Type B pancreatic cell (in vitro differentiated cells): ENCODE results near the gene SIGLEC14. TPM values are rescaled to one million over a fixed set of nuclear protein-coding genes. Genes with fewer than 3 reads are reported as not detected.

Experiments
- DNase-seq: peaks from one replicate; pipeline ENCODE4 v3.0.0; 2021; ENCODE audit warnings: mixed read lengths; ENCODE audit not compliant: unreplicated experiment; ENCODE audit errors: extremely low spot score
- H3K27ac Mint-ChIP-seq: 2 replicates; pipeline ENCODE4 v1.8.0; 2021; ENCODE audit warnings: mild to moderate bottlenecking, mixed read lengths
- H3K27me3 Mint-ChIP-seq: 2 replicates; pipeline ENCODE4 v1.8.0; 2021; ENCODE audit warnings: mixed read lengths
- H3K36me3 Mint-ChIP-seq: 2 replicates; pipeline ENCODE4 v1.8.0; 2021; ENCODE audit warnings: mixed read lengths
- H3K4me1 Mint-ChIP-seq: one replicate; pipeline ENCODE4 v1.8.0; 2021; ENCODE audit warnings: mixed read lengths; ENCODE audit not compliant: unreplicated experiment
- H3K4me3 Mint-ChIP-seq: 2 replicates; pipeline ENCODE4 v1.8.0; 2021; ENCODE audit warnings: mild to moderate bottlenecking, mixed read lengths
- H3K9me3 Mint-ChIP-seq: 2 replicates; pipeline ENCODE4 v1.8.0; 2021; ENCODE audit warnings: mixed read lengths
- CTCF ChIP-seq: fragments of 200-600 bp; sonication (generic); conservative IDR thresholded peaks from 2 replicates; pipeline ENCODE4 v1.5.0; 2021; ENCODE audit warnings: antibody characterized with exemption, mild to moderate bottlenecking
- microRNA-seq: library from miRNA; unstranded; fragments of <30 nt; microRNA quantifications from one replicate; pipeline ENCODE4, GENCODE V29; 2020
- total RNA-seq: library from RNA; stranded (reverse); gene quantifications from 2 replicates; pipeline ENCODE4 v1.2.1, GENCODE V29; 2021; ENCODE audit warnings: low replicate concordance

SIGLEC14 gene
- total RNA-seq, 1 donor from 2014 or later, result not detected

DNA sequence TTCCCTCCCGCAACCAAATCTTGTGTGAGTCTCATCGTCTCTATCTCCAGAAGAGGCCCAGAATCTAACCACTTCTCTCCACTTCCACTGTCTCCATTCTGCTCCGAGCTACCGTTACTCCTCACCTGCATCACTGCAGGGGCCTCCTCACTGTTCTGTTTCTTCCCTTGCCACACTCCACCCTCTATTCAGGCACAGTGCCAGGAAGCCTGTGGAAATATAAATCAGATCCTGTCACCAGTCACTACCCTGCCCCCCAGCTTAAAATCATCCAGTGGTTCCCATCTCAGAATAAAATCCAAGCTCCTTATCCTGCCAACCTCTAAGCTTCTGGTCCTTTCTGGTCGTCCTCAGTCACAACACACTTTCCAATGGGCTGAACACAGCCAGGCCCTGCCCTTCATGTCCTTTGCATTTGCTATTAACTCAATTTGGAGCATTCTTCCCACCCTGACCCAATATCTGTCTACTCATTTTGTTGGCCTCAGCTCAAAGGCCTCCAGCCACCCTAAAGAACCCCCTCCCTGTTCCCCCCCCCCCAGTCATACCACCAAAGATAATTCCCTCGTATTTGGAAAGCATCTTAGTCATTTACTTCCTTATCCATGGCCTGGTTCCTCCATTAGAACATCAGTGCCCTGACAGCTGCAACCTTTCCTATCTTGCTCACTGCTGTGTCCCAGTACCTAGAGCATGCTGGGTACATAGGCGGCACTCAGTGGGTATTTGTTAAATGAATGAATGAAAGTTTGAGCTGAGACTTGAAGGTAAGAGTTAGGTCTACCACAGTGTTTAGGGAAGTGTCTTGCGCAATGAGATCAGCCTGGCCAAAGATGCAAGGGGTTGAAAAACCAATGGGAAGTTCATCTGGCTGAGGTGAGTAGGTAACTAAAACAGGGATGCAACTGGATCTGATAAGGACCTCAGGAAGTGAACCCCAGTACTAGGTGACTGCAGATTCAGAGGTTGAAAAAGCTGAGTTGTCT, 51.1 kb downstream of the SIGLEC14 start:
- peak overlapping the region; percentile 93 for H3K4me3 Mint-ChIP-seq

DNA sequence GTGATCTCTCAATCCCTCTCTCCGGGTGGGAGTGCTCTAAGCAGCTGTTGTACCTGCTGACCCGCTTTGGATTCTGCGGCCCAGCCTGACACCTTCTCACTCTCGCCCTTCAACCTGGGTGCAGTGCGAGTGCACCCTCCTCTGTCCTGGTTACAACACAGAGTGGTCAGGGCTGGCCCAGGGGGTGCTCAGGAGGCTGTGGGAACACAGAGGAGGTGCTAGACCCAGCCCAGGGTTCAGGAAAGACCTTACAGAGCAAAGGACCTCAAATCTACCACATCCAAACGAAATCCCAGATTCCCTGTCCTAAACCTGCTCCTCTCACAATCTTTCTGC, 51.9 kb downstream of the SIGLEC14 start:
- Mint-ChIP-seq H3K36me3 (no peaks in the 10 kb centered on the region), H3K4me1 (peaks cover 10% of the 10 kb centered on the region), H3K27me3 (no peaks in the 10 kb centered on the region), H3K4me3 (peak overlapping the region; percentile 93), H3K9me3 (no peaks in the 10 kb centered on the region), H3K27ac (peak overlapping the region; percentile 82)
- no peak for TF ChIP-seq CTCF
- no peak for DNase-seq

More for the DNA sequence above, 51.1 kb downstream of the SIGLEC14 start:
- TF ChIP-seq CTCF, result no peak
- no peak for DNase-seq
- Mint-ChIP-seq H3K36me3 (no peaks in the 10 kb centered on the region), H3K9me3 (no peaks in the 10 kb centered on the region), H3K27me3 (peaks cover 2% of the 10 kb centered on the region), H3K4me1 (peaks cover 10% of the 10 kb centered on the region), H3K27ac (no peak overlapping the region)

DNA sequence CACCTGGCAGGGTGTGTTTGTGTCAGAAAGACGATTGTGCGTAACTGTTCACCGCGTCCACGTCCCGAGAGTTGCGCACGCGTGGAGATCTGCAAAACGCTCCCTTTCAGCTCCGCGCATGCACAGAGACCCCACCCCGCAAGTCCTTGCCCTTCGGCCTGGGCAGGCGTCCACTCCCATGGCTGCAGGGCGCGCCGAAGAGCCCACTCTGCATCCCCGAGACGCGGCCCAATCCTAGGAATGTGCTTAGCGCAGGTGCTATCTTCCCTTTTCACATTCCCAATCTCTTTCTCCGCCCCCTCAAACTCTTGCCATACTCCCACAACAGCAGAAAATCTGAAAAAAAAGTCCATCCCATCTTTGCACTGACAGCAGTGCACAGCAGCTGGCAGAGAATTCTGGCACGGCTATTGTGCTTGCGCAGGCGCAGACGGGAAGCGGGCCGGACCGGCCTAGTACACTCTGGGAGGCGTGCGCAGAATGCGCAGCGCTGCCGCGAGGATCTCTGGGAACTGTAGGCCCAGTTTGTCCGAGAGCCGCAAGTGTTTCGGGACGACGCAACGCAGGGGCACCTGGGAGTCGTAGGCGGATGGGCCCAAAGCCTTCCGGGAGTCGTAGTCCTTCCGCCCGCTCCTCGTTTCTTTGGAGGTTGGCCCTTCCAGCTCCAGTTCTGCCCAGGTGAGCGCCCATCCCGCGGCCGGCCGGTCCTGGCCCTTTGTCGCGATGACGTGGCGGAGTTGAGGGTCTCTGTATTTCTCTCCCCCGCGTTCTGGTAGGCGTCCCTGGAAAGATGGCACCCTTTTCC, 52.5 kb downstream of the SIGLEC14 start:
- H3K4me3 Mint-ChIP-seq, result peak overlapping the region; percentile 93
- H3K4me1 Mint-ChIP-seq, result peaks cover 10% of the 10 kb centered on the region
- no peaks in the 10 kb centered on the region for H3K9me3 Mint-ChIP-seq
- TF ChIP-seq CTCF, result no peak
- peak; percentile 98 for DNase-seq
- no peaks in the 10 kb centered on the region for H3K27me3 Mint-ChIP-seq
- H3K27ac Mint-ChIP-seq, result peak overlapping the region; percentile 82
- peaks cover 5% of the 10 kb centered on the region for H3K36me3 Mint-ChIP-seq

GRCh38 chr19:51593138-51593890, 53.3 kb downstream of the SIGLEC14 start:
- no peak for TF ChIP-seq CTCF
- Mint-ChIP-seq H3K4me1 (peaks cover 10% of the 10 kb centered on the region), H3K27me3 (no peaks in the 10 kb centered on the region), H3K9me3 (no peaks in the 10 kb centered on the region), H3K27ac (peak overlapping the region; percentile 82), H3K4me3 (peak overlapping the region; percentile 93), H3K36me3 (peaks cover 10% of the 10 kb centered on the region)
- no peak for DNase-seq

Small RNA genes lying within 50 kb of the gene (microRNA-seq; reads per million reads assigned to microRNA genes)
- gene MIR125A (5,137 reads per million, percentile 92 among the genes with 10 or more reads in this experiment), gene MIR99B (22,323 reads per million, percentile 98 among the genes with 10 or more reads in this experiment), gene MIRLET7E (7,917 reads per million, percentile 94 among the genes with 10 or more reads in this experiment)

Other genes with a start within 250 kb of the SIGLEC14 start
- gene SIGLEC10, start 229.2 kb downstream of the SIGLEC14 start, total RNA-seq, result not detected in 2 replicates
- not detected in 2 replicates for gene SIGLEC8, start 188.4 kb downstream of the SIGLEC14 start, total RNA-seq
- gene CEACAM18, start 168.3 kb downstream of the SIGLEC14 start, total RNA-seq, result 0.19 TPM in 1 of 2 replicates, not detected in the other
- gene SIGLEC12, start 145.0 kb downstream of the SIGLEC14 start, total RNA-seq, result not detected in 2 replicates
- not detected in 2 replicates for gene SIGLEC6, start 115.2 kb downstream of the SIGLEC14 start, total RNA-seq
- gene ZNF175, start 75.5 kb downstream of the SIGLEC14 start, total RNA-seq, result 7.9 and 14.0 TPM in 2 replicates
- not detected in 2 replicates for gene SIGLEC5, start 16.4 kb downstream of the SIGLEC14 start, total RNA-seq
- gene SPACA6, start 46.5 kb upstream of the SIGLEC14 start, total RNA-seq, result 12.8 and 28.7 TPM in 2 replicates
- not detected in 2 replicates for gene HAS1, start 77.2 kb upstream of the SIGLEC14 start, total RNA-seq
- gene FPR1, start 105.1 kb upstream of the SIGLEC14 start, total RNA-seq, result not detected in 2 replicates
- not detected in 2 replicates for gene FPR2, start 114.4 kb upstream of the SIGLEC14 start, total RNA-seq
- not detected in 2 replicates for gene FPR3, start 148.3 kb upstream of the SIGLEC14 start, total RNA-seq
- 14.7 and 21.3 TPM in 2 replicates for gene ZNF577, start 241.1 kb upstream of the SIGLEC14 start, total RNA-seq